Activated naive CD8-positive, alpha-beta T cell treated with anti-CD3 and anti-CD28 coated beads, Interleukin-2, amount 50 U/mL, for 24 hours (primary cell): ENCODE data around the gene PRSS57.
"Not testable (repeated sequence)": the region's sequence is repeated elsewhere in the genome, so short reads cannot be mapped to it uniquely, and the experiment has no call there.

Source experiments
- ATAC-seq: fragments of 150-1000 bp; cut with Tn5 transposase; one replicate; pipeline ENCODE4 v1.10.0; 2021
- DNase-seq: peaks from one replicate; pipeline ENCODE4 v3.0.0; 2021
- H3K27ac Mint-ChIP-seq: one replicate; pipeline ENCODE4 v1.8.0; 2021; ENCODE audit warnings: mild to moderate bottlenecking, mixed read lengths
- H3K27me3 Mint-ChIP-seq: one replicate; pipeline ENCODE4 v1.8.0; 2021; ENCODE audit warnings: mixed read lengths
- H3K36me3 Mint-ChIP-seq: one replicate; pipeline ENCODE4 v1.8.0; 2021; ENCODE audit warnings: low read depth, mixed read lengths
- H3K4me1 Mint-ChIP-seq: one replicate; pipeline ENCODE4 v1.8.0; 2021; ENCODE audit warnings: mixed read lengths
- H3K4me3 Mint-ChIP-seq: one replicate; pipeline ENCODE4 v1.8.0; 2021; ENCODE audit warnings: mild to moderate bottlenecking, moderate library complexity, mixed read lengths
- H3K9me3 Mint-ChIP-seq: one replicate; pipeline ENCODE4 v1.8.0; 2021; ENCODE audit warnings: mixed read lengths

The PRSS57 gene

DNA sequence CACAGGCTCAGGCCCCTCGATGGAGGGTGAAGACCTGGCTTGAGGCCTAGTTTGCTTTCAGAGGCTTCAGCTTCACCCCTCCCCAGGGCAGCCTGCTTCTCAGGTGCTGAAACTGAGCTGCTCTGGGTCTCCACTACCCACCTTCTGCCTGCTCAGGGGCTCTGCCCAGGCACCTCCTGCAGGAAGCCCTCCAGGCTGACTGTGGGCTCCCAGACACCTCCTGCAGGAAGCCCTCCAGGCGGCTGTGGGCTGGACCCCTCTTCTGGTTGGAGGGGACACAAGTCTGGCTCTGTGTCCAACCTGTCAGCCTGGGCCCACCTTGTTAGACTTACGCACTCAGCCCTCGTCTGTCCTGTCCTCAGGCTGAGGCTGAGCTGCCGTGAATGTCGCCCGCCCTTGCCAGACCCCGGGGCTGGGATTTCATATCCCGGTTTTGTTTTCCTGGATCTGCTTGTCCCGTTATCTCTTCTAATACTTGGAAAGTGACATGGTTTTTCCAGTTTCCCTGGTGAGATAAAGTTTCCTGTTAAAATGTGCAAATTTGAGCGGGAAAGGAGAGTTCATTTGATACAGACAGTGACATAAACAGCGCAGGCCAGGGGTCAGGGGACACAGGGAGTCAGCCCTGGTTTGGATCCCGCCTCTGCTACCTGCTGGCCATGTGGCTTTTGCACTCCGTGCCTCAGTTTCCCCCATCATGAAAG is 34.9 kb upstream of the PRSS57 start:
- DNase-seq: no peak
- H3K4me1 Mint-ChIP-seq: peaks cover 9% of the 10 kb centered on the region

DNA sequence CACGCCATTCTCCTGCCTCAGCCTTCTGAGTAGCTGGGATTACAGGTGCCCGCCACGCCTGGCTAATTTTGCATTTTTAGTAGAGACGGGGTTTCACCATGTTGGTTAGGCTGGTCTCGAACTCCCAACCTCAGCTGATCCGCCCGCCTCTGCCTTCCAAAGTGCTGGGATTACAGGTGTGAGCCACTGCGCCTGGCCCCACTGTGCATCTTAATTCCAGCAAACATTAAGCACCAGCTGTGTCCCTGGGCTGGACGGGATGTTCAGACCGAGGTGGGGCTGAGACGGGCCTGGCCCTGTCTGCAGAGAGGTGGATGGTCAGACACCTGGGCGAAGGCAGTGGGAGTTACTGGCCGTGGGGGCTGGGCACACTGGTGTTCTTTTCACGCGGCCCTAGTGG is 34.3 kb upstream of the PRSS57 start:
- DNase-seq, H3K4me3 Mint-ChIP-seq, H3K4me1 Mint-ChIP-seq, ATAC-seq, H3K36me3 Mint-ChIP-seq, H3K9me3 Mint-ChIP-seq, H3K27me3 Mint-ChIP-seq, H3K27ac Mint-ChIP-seq: not testable (repeated sequence)

More for the DNA sequence above, 34.9 kb upstream of the PRSS57 start:
- no peak for ATAC-seq
- no peaks in the 10 kb centered on the region for H3K36me3 Mint-ChIP-seq
- no peak overlapping the region for H3K4me3 Mint-ChIP-seq
- no peaks in the 10 kb centered on the region for H3K27me3 Mint-ChIP-seq
- H3K9me3 Mint-ChIP-seq: no peaks in the 10 kb centered on the region
- no peak overlapping the region for H3K27ac Mint-ChIP-seq

- ATAC-seq (no peak), DNase-seq (no peak)
- Mint-ChIP-seq H3K4me3 (no peak overlapping the region), H3K36me3 (no peaks in the 10 kb centered on the region), H3K27ac (no peak overlapping the region), H3K27me3 (no peaks in the 10 kb centered on the region), H3K9me3 (no peaks in the 10 kb centered on the region), H3K4me1 (peaks cover 2% of the 10 kb centered on the region)
Measured at GRCh38 chr19:728011-728410, 32.8 kb upstream of the PRSS57 start.

DNA sequence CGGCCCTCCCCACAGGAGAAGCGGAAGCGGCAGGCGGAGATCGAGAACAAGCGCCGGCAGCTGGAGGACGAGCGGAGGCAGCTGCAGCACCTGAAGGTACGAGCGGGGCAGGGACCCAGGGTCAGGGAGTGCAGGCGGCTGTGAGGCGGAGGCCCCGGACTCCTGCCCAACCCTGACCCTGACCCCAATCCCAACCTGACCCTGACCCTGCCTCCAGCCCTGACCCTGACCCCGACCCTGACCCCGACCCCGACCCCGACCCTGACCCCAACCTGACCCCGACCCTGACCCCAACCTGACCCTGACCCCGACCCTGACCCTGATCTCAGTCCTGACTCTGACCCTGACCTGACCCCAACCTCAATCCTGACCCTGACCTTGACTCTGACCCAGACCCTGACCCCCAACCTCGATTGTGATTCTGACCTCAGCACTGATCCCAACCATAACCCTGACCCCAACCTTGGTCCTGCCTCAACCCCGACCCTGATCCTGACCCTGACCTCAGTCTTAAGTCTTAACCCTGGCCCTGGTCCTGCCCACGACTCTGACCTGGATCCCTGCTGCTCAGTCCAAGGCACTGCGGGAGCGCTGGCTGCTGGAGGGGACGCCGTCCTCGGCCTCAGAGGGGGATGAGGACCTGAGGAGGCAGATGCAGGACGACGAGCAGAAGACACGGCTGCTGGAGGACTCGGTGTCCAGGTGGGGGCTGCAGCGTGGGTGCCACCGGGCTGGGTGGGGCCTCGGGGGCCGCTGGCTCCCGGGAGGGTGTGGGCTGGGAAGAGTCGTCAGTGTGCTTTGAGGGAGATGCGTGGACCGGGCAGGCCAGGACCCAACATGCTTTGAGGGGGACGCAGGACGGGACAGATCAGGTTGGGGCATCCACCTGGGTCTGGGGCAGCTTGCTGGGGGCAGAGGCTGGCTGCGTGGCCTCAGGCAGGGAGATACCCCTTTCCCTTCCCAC is 32.0 kb upstream of the PRSS57 start:
- H3K36me3 Mint-ChIP-seq: no peaks in the 10 kb centered on the region
- ATAC-seq (no peak), DNase-seq (no peak)
- no peaks in the 10 kb centered on the region for H3K9me3 Mint-ChIP-seq
- no peaks in the 10 kb centered on the region for H3K4me1 Mint-ChIP-seq
- no peak overlapping the region for H3K27ac Mint-ChIP-seq
- H3K4me3 Mint-ChIP-seq: no peak overlapping the region
- no peaks in the 10 kb centered on the region for H3K27me3 Mint-ChIP-seq

DNA sequence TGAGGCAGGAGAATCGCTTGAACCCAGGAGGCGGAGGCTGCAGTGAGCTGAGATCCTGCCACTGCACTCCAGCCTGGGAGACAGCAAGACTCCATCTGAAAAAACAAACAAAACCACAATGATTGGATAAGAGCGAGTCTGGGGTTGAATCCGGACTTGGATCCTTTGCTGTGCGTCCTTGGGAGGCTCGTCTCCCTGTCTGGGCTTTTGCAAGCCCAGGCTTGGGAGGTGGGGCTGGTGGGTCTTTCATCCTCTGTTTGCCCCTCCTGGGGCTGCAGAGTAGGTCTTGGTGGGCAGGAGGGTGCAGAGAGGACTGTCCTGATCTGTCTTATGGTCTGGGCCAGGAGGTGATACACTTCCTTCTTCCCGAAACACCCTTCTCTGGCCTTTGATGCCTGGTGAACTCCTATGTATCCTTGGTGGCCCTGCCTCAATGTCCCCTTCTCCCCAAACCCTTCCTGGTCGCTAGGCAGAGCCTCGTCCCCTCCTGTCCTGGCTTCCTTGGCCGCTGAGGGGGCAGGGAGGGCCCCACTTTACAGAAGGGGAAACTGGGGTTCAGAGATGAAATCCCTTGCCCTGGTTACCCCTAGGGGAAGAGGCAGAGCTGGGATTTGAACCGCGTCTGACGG is 30.3 kb upstream of the PRSS57 start:
- Mint-ChIP-seq H3K36me3 (no peaks in the 10 kb centered on the region), H3K4me1 (no peaks in the 10 kb centered on the region), H3K27me3 (peaks cover 3% of the 10 kb centered on the region), H3K27ac (no peak overlapping the region), H3K4me3 (no peak overlapping the region), H3K9me3 (no peaks in the 10 kb centered on the region)
- DNase-seq (no peak), ATAC-seq (no peak)

- Mint-ChIP-seq H3K4me1 (no peaks in the 10 kb centered on the region), H3K36me3 (no peaks in the 10 kb centered on the region), H3K27me3 (peaks cover 3% of the 10 kb centered on the region), H3K4me3 (no peak overlapping the region), H3K27ac (no peak overlapping the region), H3K9me3 (no peaks in the 10 kb centered on the region)
- DNase-seq: no peak
- no peak for ATAC-seq
Measured at GRCh38 chr19:723714-724113, 28.5 kb upstream of the PRSS57 start.

DNA sequence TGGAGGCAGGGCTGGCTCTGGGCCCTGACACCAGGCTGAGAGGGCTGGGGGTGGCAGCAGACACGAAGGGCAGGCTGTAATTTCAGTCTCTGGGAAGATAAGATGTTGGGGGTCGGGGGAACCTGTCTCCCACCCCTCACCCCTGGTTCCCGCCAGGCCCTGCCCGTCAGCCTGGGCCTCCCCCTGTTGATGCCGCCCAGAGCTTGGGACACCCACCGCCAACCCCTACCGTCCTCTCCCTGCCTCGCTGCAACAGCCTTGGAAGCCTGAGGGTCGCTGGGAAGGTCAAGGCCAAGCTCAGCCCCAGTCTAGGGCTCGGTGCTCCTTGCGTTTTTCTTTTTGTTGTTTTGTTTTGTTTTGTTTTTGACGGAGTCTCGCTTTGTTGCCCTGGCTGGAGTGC is 28.0 kb upstream of the PRSS57 start:
- ATAC-seq (no peak), DNase-seq (no peak)
- H3K27ac Mint-ChIP-seq: no peak overlapping the region
- H3K9me3 Mint-ChIP-seq: no peaks in the 10 kb centered on the region
- H3K4me3 Mint-ChIP-seq: no peak overlapping the region
- H3K27me3 Mint-ChIP-seq: peaks cover 6% of the 10 kb centered on the region
- H3K4me1 Mint-ChIP-seq: no peaks in the 10 kb centered on the region
- H3K36me3 Mint-ChIP-seq: no peaks in the 10 kb centered on the region

DNA sequence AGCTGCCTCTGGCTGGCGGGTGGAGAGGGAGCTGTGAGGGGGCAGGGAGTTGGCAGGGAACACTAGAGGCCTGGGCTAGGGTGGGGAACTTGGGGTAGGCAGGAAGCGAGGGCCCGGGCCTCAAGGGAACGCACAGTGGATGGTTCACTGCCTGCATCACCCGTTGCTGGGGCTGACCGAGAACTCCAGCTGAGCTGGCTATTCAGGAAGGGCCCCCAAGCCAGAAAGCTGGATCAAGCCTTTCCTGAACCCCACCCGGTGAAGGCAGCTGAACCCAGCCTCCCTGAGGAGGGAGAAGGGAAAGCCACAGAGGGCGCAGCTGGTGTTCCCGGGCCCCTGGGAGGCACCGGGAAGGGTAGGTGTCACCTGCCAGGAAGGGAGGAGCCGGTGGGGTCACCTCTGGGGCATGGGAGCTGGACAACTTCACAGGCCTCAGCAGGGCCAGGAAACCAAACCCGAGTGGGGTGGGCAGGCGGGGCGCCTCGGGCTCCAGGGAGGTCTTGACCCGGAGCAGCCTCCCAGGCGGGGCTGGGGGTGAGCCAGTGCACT is 27.4 kb upstream of the PRSS57 start:
- Mint-ChIP-seq H3K4me1 (no peaks in the 10 kb centered on the region), H3K36me3 (no peaks in the 10 kb centered on the region), H3K27ac (no peak overlapping the region), H3K4me3 (no peak overlapping the region), H3K27me3 (peaks cover 10% of the 10 kb centered on the region), H3K9me3 (no peaks in the 10 kb centered on the region)
- ATAC-seq (no peak), DNase-seq (no peak)

DNA sequence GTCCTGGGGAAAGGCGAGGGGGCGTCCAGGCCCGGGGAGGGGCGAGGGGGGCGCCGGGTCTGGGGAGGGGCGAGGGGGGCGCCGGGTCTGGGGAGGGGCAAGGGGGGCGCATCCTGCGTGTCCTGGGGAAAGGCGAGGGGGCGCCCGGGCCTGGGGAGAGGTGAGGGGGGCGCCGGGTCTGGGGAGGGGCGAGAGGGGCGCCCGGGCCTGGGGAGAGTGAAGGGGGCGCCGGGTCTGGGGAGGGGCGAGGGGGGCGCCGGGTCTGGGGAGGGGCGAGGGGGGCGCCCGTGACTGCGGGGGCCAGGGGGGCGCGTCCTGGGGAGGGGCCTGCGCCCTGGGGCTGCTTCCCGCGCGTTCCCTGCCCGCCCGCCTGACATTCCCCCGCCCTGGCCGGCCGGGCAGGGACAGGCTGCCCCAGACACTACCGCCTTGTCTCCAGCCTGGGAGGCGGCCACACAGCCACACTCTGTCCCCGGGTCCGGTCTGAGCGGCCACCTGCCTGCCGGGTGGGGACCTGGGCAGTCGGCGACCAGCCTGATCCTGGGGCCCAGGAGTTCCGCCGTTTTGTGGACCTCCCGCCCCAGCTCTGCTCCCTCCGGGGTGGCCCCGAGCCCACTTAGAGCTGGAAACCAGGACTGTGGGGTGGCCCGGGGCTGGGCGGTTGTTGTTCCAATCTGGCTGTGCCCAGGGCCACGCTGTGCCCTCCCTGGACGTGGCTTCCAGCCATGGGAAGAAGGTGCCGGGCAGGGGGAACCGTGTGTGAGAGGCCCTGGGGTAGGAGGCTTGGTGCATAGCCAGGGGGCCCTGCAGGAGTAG is 25.3 kb upstream of the PRSS57 start:
- no peak for DNase-seq
- no peaks in the 10 kb centered on the region for H3K36me3 Mint-ChIP-seq
- no peak for ATAC-seq
- no peak overlapping the region for H3K27ac Mint-ChIP-seq
- H3K4me1 Mint-ChIP-seq: no peaks in the 10 kb centered on the region
- H3K4me3 Mint-ChIP-seq: no peak overlapping the region
- peaks cover 13% of the 10 kb centered on the region for H3K27me3 Mint-ChIP-seq
- no peaks in the 10 kb centered on the region for H3K9me3 Mint-ChIP-seq

GRCh38 chr19:719636-720344 is 24.5 kb upstream of the PRSS57 start:
- Mint-ChIP-seq H3K27me3 (peaks cover 15% of the 10 kb centered on the region), H3K27ac (no peak overlapping the region), H3K9me3 (no peaks in the 10 kb centered on the region), H3K36me3 (no peaks in the 10 kb centered on the region), H3K4me1 (no peaks in the 10 kb centered on the region), H3K4me3 (no peak overlapping the region)
- no peak for DNase-seq
- no peak for ATAC-seq

DNA sequence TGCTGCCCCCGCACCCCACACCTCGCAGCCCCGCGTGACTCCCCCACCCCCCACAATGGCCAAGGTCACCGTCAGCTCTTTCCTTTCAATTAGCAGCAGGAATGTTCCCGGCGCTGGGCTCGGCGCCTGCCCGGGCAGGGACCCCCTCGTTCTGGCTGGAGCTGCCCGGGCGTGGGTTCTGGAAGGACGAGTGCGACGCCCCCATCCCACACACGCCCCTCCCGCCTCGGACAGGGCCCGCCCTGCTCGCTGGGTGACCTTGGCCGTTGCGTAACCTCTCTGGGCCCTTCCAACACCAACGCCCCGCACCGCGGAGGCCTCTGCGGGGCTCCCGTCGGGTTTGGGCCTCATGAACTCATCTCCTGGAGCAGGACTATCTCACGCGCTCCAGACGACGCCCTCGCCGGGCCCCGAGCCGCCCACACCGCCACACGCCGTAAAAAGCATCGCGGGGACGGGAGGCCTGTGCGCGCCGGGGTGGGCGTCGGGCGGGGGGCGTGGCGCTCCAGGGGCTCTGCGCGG is 23.8 kb upstream of the PRSS57 start:
- Mint-ChIP-seq H3K9me3 (no peaks in the 10 kb centered on the region), H3K4me1 (no peaks in the 10 kb centered on the region), H3K27ac (no peak overlapping the region), H3K36me3 (no peaks in the 10 kb centered on the region), H3K4me3 (no peak overlapping the region), H3K27me3 (peaks cover 15% of the 10 kb centered on the region)
- ATAC-seq (no peak), DNase-seq (no peak)

- Mint-ChIP-seq H3K27me3 (peaks cover 15% of the 10 kb centered on the region), H3K36me3 (no peaks in the 10 kb centered on the region), H3K4me3 (no peak overlapping the region), H3K27ac (no peak overlapping the region), H3K9me3 (no peaks in the 10 kb centered on the region), H3K4me1 (no peaks in the 10 kb centered on the region)
- DNase-seq (no peak), ATAC-seq (no peak)
Measured at GRCh38 chr19:718251-718951, 23.1 kb upstream of the PRSS57 start.

- peaks cover 15% of the 10 kb centered on the region for H3K27me3 Mint-ChIP-seq
- no peak overlapping the region for H3K27ac Mint-ChIP-seq
- H3K4me3 Mint-ChIP-seq: no peak overlapping the region
- H3K36me3 Mint-ChIP-seq: no peaks in the 10 kb centered on the region
- H3K9me3 Mint-ChIP-seq: no peaks in the 10 kb centered on the region
- no peaks in the 10 kb centered on the region for H3K4me1 Mint-ChIP-seq
- no peak for ATAC-seq
- DNase-seq: no peak
Measured at GRCh38 chr19:715347-715746, 20.1 kb upstream of the PRSS57 start.
